Measurements from ENCODE around the gene KIF21B. TPM values are rescaled to one million over a fixed set of nuclear protein-coding genes. Genes with fewer than 3 reads are reported as not detected.

KIF21B gene
- total and polyA plus RNA-seq, 9 of the 15 experiments (the other 6 are each of a cell fraction or from before 2014, with no cell fraction given): 0.46 to 13.4 (median 5.9) TPM

DNA sequence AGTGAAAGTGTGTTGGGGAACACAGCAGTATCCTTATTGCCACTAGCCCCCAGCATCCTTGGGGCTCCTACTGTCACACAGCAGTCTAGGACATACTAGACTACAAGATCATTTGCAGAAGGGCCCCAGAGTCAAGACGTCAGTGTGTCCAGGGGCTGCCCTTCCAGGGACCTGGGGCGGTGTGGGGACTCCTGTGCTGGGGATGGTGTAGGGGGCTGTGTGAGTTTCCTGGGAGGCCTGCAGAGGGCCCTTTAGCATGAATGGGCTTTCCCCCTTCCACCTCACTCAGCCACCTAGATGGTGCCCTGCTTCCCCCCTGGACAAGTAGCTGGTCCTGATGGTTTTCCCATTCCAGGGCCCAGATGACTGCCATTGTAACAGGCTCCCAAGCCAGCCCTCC is 17.5 kb upstream of the KIF21B start:
- POLR2A ChIA-PET: no interaction called here
- TF ChIP-seq BRD9 (IDR thresholded peaks at IDR 0.05; ENCODE audit: low read depth, partially characterized antibody) (no peak), ZNF584 (CRISPR knock-in tag; IDR thresholded peaks at IDR 0.05; ENCODE audit: low read depth) (no peak), PATZ1 (CRISPR knock-in tag; IDR thresholded peaks at IDR 0.05; ENCODE audit: borderline replicate concordance) (no peak), STAT5A (IDR thresholded peaks at IDR 0.05; ENCODE audit: borderline replicate concordance, low read length) (no peak), ZNF644 (tag; IDR thresholded peaks at IDR 0.05; ENCODE audit: low read depth) (no peak), ZNF583 (CRISPR knock-in tag; IDR thresholded peaks at IDR 0.05) (no peak), KDM2B (CRISPR knock-in tag; IDR thresholded peaks at IDR 0.05) (no peak), RBM17 (IDR thresholded peaks at IDR 0.05; ENCODE audit: borderline replicate concordance, low read depth, low read length) (no peak), POLR2AphosphoS5 (IDR thresholded peaks at IDR 0.05; ENCODE audit: control insufficient read depth, insufficient read depth, low read depth, low read length) (no peak), MTA3 (IDR thresholded peaks at IDR 0.05; ENCODE audit: borderline replicate concordance) (no peak), PHTF2 (CRISPR knock-in tag; IDR thresholded peaks at IDR 0.05) (no peak), HNRNPUL1 (IDR thresholded peaks at IDR 0.05; ENCODE audit: low read length) (no peak), NCOA4 (IDR thresholded peaks at IDR 0.05; ENCODE audit: partially characterized antibody) (no peak), GABPA (tag; conservative IDR thresholded peaks at IDR 0.05; ENCODE audit: low read depth) (no peak), HEY1 (CRISPR knock-in tag; IDR thresholded peaks at IDR 0.05; ENCODE audit: borderline replicate concordance) (no peak), CBFB (CRISPR knock-in tag; IDR thresholded peaks at IDR 0.05) (no peak), ZNF551 (CRISPR knock-in tag; IDR thresholded peaks at IDR 0.05) (no peak), ERF (CRISPR knock-in tag; IDR thresholded peaks at IDR 0.05) (no peak), NR2C1 (IDR thresholded peaks at IDR 0.05) (no peak), NR2C1 (tag; IDR thresholded peaks at IDR 0.05) (no peak)
- TF ChIP-seq, protein P1, sequence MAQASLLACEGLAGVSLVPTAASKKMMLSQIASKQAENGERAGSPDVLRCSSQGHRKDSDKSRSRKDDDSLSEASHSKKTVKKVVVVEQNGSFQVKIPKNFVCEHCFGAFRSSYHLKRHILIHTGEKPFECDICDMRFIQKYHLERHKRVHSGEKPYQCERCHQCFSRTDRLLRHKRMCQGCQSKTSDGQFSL (CRISPR knock-in tag; IDR thresholded peaks at IDR 0.05): no peak
- TF ChIP-seq, protein P1 (tag; IDR thresholded peaks at IDR 0.05): no peak
- intact Hi-C loops (cut with micrococcal nuclease): loop anchor here (5.0 to 10.0 kb wide), 3 partner anchors 74 to 476 kb away; partner anchors contain the start of genes CACNA1S and KIF14

More for the DNA sequence above, 17.5 kb upstream of the KIF21B start:
- Histone ChIP-seq H3K27me3 (ENCODE audit: control insufficient read depth in 2 of 2, insufficient read depth in 2 of 2, low read length in 2 of 2) (peaks cover 9 to 19% of the 10 kb centered on the region in 2 experiments), H2AFZ (ENCODE audit: low read depth, low read length) (no peak overlapping the region), H3K9me3 (replicated peaks; ENCODE audit: control insufficient read depth, insufficient read depth, low read depth, low read length) (no peaks in the 10 kb centered on the region), H3K4me3 (no peak overlapping the region), H3K4me2 (ENCODE audit: insufficient read depth, low read length) (no peak overlapping the region), H3K36me3 (ENCODE audit: control insufficient read depth, insufficient read depth, low read length) (no peaks in the 10 kb centered on the region), H3K4me1 (replicated peaks in 1 of 2; ENCODE audit: control insufficient read depth in 2 of 2, insufficient read depth in 2 of 2, low read length in 2 of 2) (0 out of 5 replicates have a peak, but pooled peaks cover 0 to 2% of the 10 kb centered on the region in 2 experiments), H3K79me2 (ENCODE audit: control insufficient read depth, insufficient read depth, low read length) (no peaks in the 10 kb centered on the region), H4K20me1 (replicated peaks; ENCODE audit: control insufficient read depth, insufficient read depth, low read length) (0 out of 2 replicates have a peak, but pooled peaks cover 3% of the 10 kb centered on the region), H3K27ac (ENCODE audit: extremely low read depth, low read depth, low read length) (no peak overlapping the region), H3K9ac (ENCODE audit: insufficient read depth in 1 of 2, low read depth in 2 of 2, low read length in 2 of 2) (no peak overlapping the region), H3K9me1 (ENCODE audit: control insufficient read depth, insufficient read depth, low read length) (no peaks in the 10 kb centered on the region)
- in situ Hi-C loops (cut with MboI): loop anchor here (5.0 kb wide), 1 partner anchor 64 kb away; no protein-coding TSS in a partner anchor
- CTCF ChIA-PET (ENCODE audit: low intra/inter-chr PET ratio): interaction anchor here (4.3 kb wide), 1 partner anchor 69 kb away, joined by 76 read pairs; no protein-coding TSS in a partner anchor
- WGBS (ENCODE audit: insufficient coverage, low coverage, missing lambda C conversion rate): 0% methylated on average over 2 of the region's 2 CpGs
- no TSS peak for BruUV-seq (replicated peaks)
- FAIRE-seq (no peak), ATAC-seq (peak; percentile 10; the same call in 1 of the 3 replicates), DNase-seq (ENCODE audit: extremely low read depth in 1 of 4, low spot score in 3 of 4) (no peak)
